WERI-Rb-1 (cell line): ENCODE data around the gene NDUFB5.

Experiments
- DNase-seq: peaks from one replicate; pipeline ENCODE4 v3.0.0-alpha.2; 2020
- H3K27ac ChIP-seq: fragments of 250-450 bp; sonication (Bioruptor Pico); 2 replicates; pipeline ENCODE4 v1.5.1; 2020; ENCODE audit warnings: mild to moderate bottlenecking, moderate library complexity
- H3K27me3 ChIP-seq: fragments of 250-450 bp; sonication (Bioruptor Pico); 2 replicates; pipeline ENCODE4 v1.5.1; 2021; ENCODE audit warnings: mild to moderate bottlenecking, low read depth, moderate library complexity; ENCODE audit not compliant: insufficient read depth, severe bottlenecking
- H3K36me3 ChIP-seq: fragments of 250-450 bp; sonication (Bioruptor Pico); 2 replicates; pipeline ENCODE4 v1.5.1; 2020; ENCODE audit warnings: mild to moderate bottlenecking, moderate library complexity
- H3K4me3 ChIP-seq: 2 replicates; pipeline ENCODE4 v1.5.1; 2011; ENCODE audit warnings: low read depth, mild to moderate bottlenecking, control low read depth, low read length
- H3K9me3 ChIP-seq: fragments of 250-450 bp; sonication (Bioruptor Pico); 2 replicates; pipeline ENCODE4 v1.5.1; 2021; ENCODE audit warnings: mild to moderate bottlenecking, moderate library complexity; ENCODE audit not compliant: severe bottlenecking
- CTCF ChIP-seq: IDR thresholded peaks from 2 replicates; pipeline ENCODE4 v1.5.1; 2011; ENCODE audit warnings: low read depth, mild to moderate bottlenecking, control low read depth, inconsistent platforms, low read length

The NDUFB5 gene

GRCh38 chr3:179672918-179673317 is 68.3 kb downstream of the NDUFB5 start:
- no peaks in the 10 kb centered on the region for H3K36me3 ChIP-seq
- no peaks in the 10 kb centered on the region for H3K9me3 ChIP-seq
- H3K27ac ChIP-seq: no peak overlapping the region
- DNase-seq: no peak
- H3K4me3 ChIP-seq: no peak overlapping the region
- TF ChIP-seq CTCF: no peak
- H3K27me3 ChIP-seq: no peaks in the 10 kb centered on the region

GRCh38 chr3:179673523-179673922 is 68.9 kb downstream of the NDUFB5 start:
- no peaks in the 10 kb centered on the region for H3K9me3 ChIP-seq
- no peak overlapping the region for H3K27ac ChIP-seq
- H3K36me3 ChIP-seq: no peaks in the 10 kb centered on the region
- TF ChIP-seq CTCF: no peak
- no peak overlapping the region for H3K4me3 ChIP-seq
- no peak for DNase-seq
- no peaks in the 10 kb centered on the region for H3K27me3 ChIP-seq

- Histone ChIP-seq H3K27me3 (no peaks in the 10 kb centered on the region), H3K36me3 (no peaks in the 10 kb centered on the region), H3K4me3 (no peak overlapping the region), H3K9me3 (no peaks in the 10 kb centered on the region), H3K27ac (no peak overlapping the region)
- no peak for DNase-seq
- TF ChIP-seq CTCF: no peak
These were observed 71.5 kb downstream of the NDUFB5 start for GRCh38 chr3:179676081-179676480.
